GDM1 (cell line): ENCODE data around the gene RBP3.

ENCODE experiments used
- DNase-seq: peaks from one replicate; lab custom pipeline; 2025; lab: John Stamatoyannopoulos, UW

RBP3 gene

GRCh38 chr10:47336387-47337134 lies 11.6 kb upstream of the RBP3 start:
- DNase-seq: no peak

- no peak for DNase-seq
Measured at GRCh38 chr10:47337310-47337709, 10.9 kb upstream of the RBP3 start.

- no peak for DNase-seq
Measured at GRCh38 chr10:47339186-47339735, 8.9 kb upstream of the RBP3 start.

- DNase-seq: peak; percentile 41
Measured at GRCh38 chr10:47339759-47340607, 8.2 kb upstream of the RBP3 start.

GRCh38 chr10:47340608-47341170 lies 7.5 kb upstream of the RBP3 start:
- DNase-seq: peak; percentile 41

- DNase-seq: no peak
Measured at GRCh38 chr10:47344996-47345870, 2.9 kb upstream of the RBP3 start.

GRCh38 chr10:47346581-47347302 lies 1.4 kb upstream of the RBP3 start:
- no peak for DNase-seq

GRCh38 chr10:47347303-47347675 lies 874 bp upstream of the RBP3 start:
- no peak for DNase-seq

- no peak for DNase-seq
Measured at GRCh38 chr10:47348661-47349470, 703 bp downstream of the RBP3 start.

- no peak for DNase-seq
Measured at GRCh38 chr10:47349516-47349915, 1.4 kb downstream of the RBP3 start.

GRCh38 chr10:47349941-47350371 lies 1.8 kb downstream of the RBP3 start:
- no peak for DNase-seq

- no peak for DNase-seq
Measured at GRCh38 chr10:47350671-47351640, 2.8 kb downstream of the RBP3 start.

GRCh38 chr10:47351899-47352815 lies 4.0 kb downstream of the RBP3 start:
- DNase-seq: no peak

- DNase-seq: no peak
Measured at GRCh38 chr10:47353351-47353750, 5.2 kb downstream of the RBP3 start.

- no peak for DNase-seq
Measured at GRCh38 chr10:47354165-47354564, 6.0 kb downstream of the RBP3 start.

- DNase-seq: no peak
Measured at GRCh38 chr10:47354900-47355299, 6.7 kb downstream of the RBP3 start.

GRCh38 chr10:47356708-47357107 lies 8.5 kb downstream of the RBP3 start:
- DNase-seq: no peak

- DNase-seq: no peak
Measured at GRCh38 chr10:47357131-47357582, 9.0 kb downstream of the RBP3 start.
